Endometrium (tissue), 2 donors: ENCODE measurements around the gene PEAK1.
"Not testable (repeated sequence)": the region's sequence is repeated elsewhere in the genome, so short reads cannot be mapped to it uniquely, and the experiment has no call there.

Source experiments
- FAIRE-seq: peaks from 2 replicates; lab custom pipeline; 2012; peaks lifted over from hg19 to GRCh38; lab: Jason Lieb, UNC
- donor health status: control.
- donor health status: control.

PEAK1 gene

DNA sequence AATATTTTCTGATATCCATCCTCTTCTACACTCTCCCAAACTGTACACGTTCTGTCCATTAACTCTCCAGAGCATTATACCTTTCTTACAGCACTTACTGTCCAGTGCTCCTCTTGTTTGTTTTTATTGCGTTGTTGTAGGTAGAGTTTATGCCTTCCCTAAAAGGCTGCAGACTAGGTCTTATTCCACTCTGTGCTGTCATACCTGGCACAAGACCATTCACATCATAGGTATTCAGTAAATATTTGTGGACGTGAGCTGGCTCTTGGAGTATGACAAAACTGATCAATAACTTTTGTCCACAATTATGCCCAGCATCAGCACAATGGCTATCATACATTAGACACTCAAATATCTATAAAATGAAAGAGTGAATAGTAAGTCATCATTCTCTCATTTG is 5.2 kb upstream of the PEAK1 start:
- no peak for FAIRE-seq

- FAIRE-seq, result no peak
Observed at GRCh38 chr15:77421370-77421700, 1.4 kb upstream of the PEAK1 start.

- peak; percentile 73 for FAIRE-seq
Observed at GRCh38 chr15:77420610-77421369, 886 bp upstream of the PEAK1 start, which contains the start of gene HMG20A. HMG20A (plus strand) TSS chr15:77420888; CDS start chr15:77458408, 37,520 bp downstream.

DNA sequence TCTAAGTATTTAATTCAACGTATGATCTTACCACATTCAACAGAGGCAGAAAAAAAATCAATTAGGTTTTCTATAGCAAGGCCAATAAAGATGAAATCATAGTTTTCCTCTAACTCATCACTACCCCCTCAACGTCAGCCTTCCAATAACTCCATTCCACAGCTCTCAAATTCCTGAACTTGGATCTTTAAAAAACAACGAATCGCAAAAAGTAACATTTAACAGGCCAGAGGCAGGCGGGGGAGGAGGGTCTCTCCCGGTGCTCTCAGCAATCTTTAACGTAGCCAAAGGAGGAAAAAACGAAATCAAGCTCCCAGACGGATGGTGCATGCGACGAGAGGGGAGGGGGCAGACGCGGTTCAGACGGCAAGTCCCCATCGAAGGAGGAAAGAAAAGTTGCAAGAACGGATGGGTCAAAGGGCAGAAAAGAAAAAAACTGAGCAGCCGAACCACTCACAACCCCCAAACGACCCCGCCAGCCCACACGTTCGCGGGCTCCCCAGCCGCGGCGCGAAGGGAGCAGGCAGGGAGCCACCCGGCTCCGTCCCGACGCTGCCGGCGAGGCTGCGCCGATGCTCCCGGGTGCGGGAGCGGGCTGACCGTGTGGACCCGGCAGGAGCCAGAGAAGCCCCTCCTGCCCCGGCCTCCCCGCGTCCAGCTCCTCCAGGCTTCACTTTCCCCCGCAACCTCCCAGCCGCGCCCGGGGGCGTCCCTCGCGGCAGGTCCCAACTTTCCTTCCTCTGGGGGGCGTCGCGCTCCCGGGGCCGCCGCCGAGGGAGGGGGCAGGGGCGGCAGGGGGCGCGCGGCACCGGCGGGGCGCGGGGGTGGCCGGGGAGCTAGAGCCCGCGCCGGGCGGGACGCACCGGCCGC is 703 bp downstream of the PEAK1 start:
- no peak for FAIRE-seq

- FAIRE-seq, result no peak
Observed at GRCh38 chr15:77418391-77418965, 1.4 kb downstream of the PEAK1 start.

DNA sequence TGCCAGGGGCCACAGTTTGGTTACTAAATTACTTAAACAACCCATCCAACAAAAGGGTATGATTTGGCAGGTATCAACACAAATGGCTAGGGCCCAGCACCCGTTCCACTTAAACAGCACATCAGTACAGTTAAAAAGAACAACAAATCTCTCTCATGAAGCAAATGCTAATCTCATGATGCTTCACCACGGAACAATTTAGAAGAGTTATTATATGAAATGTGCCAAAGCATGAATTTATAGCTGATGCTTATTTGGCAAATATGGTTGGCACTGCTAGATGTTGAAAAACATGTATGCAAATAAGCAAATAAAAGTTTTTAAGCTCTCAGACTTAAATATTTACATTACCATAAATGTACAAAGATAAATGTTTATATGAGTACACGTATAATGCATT is 2.3 kb downstream of the PEAK1 start:
- FAIRE-seq, result no peak

DNA sequence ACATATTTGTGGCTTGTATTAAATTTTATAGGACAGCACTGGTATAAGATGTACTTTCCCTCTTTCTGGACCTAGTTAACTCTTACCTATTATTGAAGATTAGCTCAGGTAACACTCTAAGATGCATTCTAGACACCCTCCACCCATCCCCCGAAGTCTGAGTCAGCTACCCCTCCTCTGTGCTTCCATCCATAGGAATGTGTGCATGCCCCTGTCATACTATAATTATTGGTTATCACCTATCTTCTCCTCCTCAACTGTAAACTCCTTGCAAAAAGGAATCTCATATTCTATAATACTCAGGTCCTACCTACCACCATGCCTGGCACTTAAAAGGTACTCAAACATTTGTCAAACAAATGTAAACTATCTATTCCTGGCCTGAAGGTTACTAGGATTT is 3.0 kb downstream of the PEAK1 start:
- FAIRE-seq, result no peak

GRCh38 chr15:77416148-77416455 is 3.8 kb downstream of the PEAK1 start:
- no peak for FAIRE-seq

- no peak for FAIRE-seq
Observed at GRCh38 chr15:77415450-77416147, 4.3 kb downstream of the PEAK1 start.

DNA sequence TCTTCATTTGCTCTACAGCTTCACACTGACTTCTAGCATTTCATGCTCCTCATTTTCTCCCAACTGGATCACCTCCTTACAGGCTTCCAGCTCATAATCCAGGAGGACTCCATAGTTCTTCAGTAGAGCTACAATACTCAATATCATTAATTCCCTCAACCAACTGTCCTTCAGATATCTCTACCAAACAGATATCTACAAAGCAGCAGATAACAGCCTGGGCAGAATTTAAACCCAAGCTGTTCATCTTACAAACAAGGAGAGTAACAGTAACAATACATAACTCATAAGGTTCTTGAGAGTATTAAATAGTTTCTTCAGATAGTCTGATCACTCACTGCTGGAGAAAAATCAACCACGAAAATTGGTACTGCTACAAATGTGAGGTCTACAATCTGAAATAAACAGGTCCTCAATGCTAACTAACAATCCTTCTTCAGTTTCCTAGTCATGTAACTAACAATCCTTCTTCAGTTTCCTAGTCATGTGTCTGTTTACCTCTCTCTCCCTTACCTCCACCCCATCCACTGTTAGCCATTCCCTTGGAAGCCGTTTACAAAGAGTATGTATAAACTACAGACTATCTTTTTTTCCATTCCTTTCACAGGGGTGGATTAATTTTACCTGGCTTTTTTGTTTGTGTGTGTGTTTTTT is 5.0 kb downstream of the PEAK1 start:
- FAIRE-seq, result no peak

- no peak for FAIRE-seq
Observed at GRCh38 chr15:77413699-77414349, 6.1 kb downstream of the PEAK1 start.

DNA sequence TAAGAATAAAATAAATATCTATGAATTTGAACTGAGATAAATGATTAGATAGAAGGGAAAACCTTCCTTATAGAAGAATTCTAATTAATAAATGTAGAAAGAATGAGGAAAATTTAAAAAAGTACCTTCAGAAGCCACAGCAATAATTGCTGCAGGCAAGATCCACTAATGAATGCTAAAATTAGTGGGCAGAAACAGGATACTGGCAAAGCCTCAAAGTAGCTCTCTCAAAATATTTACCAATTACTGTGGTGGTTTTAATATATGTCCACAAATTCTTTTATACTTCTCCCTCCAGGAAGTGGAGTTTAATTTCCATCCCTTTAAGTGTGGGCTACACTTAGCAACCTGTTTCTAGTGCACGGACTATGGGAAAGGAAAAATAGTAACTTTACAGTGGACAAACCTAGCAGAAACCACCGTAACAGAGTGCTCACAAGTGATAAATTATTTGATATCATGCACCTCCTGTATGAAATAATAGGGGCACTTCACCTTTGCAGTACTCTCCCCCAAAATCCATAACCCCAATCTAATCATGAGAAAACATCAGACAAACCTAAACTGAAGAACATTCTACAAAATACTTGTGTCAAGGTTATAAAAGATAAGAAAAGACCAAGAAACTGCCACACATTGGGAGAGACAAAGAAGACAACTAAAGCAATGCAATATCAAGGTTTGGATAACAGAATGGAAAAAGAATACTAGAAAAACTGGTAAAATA is 6.8 kb downstream of the PEAK1 start:
- no peak for FAIRE-seq

DNA sequence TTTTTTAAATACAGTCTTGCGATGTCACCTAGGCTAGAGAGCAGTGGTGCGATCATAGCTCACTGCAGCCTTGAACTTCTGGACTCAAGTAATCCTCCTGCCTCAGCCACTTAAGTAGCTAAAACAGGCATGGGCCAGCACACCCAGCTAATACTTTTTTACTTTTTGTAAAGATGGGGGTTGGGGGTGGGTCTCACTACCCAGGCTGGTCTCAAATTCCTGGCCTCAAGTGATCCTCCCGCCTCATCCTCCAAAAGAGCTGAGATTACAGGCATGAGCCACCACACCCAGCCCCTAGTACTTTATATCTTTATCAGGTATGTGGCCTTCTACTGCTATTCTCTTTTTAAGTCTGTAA is 8.3 kb downstream of the PEAK1 start:
- no peak for FAIRE-seq

- FAIRE-seq, result no peak
Observed at GRCh38 chr15:77410701-77411618, 8.9 kb downstream of the PEAK1 start.

DNA sequence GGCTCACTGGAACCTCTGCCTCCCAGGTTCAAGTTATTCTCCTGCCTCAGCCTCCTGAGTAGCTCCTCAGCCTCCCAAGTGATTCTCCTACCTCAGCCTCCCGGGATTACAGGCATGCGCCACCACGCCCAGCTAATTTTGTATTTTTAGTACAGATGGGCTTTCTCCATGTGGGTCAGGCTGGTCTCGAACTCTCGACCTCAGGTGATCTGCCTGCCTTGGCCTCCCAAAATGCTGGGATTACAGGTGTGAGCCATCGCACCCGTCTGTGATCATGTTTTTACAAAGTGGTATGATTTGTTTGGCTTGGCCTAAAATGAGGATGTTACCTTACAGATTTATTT is 9.8 kb downstream of the PEAK1 start:
- FAIRE-seq, result not testable (repeated sequence)

DNA sequence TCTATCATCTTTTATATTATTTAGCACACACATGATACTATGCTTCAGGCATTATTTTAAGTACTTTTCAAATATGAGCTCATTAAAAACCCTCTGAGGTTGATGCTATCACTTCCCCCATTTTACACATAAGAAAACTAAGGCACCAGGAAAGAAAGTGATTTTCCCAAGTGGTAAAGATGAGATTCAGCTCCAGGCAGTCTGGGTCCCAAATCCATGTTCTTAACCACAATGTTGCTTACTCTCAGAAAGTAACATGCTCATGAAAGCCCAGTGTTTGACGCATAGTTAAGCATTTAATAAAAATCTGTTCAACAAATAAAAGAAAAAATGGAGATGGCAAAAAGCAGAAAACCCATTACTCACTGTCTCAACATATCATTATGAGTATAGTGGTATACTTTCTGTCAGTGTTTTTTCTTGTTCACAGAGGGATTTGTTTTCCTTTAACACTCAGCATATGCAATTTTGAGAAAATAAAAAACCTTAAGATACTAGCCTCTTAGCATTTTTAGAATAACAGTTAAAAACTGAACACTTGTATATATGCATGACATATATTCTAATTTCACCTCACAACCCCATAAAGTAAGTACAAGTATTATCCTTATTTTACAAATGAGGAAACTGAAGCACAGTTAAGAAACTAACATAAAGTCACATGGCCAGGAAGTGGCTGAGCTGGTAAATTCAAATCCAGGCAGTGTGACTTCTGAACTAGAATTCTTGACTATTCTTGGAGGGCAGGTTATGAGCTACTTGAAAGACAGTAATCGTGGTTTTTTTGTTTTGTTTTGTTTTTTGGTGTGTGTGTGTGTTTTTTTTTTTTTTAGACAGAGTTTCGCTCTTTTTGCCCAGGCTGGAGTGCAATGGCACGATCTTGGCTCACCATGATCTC is 10.4 kb downstream of the PEAK1 start:
- FAIRE-seq, result no peak

GRCh38 chr15:77406846-77407245 is 13.1 kb downstream of the PEAK1 start:
- FAIRE-seq, result no peak

GRCh38 chr15:77406173-77406759 is 13.6 kb downstream of the PEAK1 start:
- FAIRE-seq, result not testable (repeated sequence)
